Stimulated activated CD4-positive, alpha-beta T cell treated with anti-CD3 and anti-CD28 coated beads, Interleukin-12 subunit alpha, Interleukin-12 subunit beta, amount 100 ng/mL, for 4 hours (primary cell): Measurements from ENCODE around the gene SEMA4D.

Source experiments
- DNase-seq: peaks from one replicate; pipeline ENCODE4 v3.0.0-alpha.2; 2020

Gene SEMA4D

DNA sequence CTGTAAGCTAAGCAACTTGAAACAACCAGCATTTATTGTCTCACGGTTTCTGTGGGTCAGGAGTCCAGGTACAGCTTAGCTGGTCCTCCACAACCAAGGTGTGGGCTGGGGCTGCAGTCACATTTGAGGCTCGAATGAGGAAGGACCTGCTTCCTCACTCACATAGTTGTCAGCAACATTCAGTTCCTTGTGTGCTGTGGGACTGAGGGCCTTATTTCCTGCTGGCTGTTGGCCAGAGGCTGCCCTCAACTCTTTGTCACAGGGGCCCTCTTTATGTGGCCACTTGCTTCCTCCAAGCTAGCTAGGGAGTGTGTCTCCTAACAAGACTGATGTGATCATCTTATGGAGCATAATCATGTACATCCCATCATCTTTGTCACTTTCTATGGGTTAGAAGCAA is 29.2 kb upstream of the SEMA4D start:
- no peak for DNase-seq

DNA sequence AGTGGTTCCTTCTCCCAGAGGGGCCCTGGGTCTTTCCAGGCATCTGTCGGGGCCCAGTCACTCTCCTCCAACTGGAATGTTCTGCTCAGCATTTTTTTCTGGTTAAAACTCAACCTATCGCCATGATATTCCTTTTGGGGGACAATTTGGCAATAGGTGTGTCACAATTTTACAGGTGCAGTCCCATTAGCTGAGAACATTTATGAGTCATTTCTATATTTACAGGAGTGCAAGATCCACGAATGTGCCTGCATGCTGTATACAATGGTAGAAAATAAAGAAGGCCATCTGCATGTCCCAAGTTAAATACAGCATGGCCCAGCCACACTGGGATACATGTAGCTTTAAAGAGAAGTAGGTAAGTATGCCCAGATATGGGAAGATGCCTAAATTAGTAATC is 28.8 kb upstream of the SEMA4D start:
- DNase-seq, result no peak

DNA sequence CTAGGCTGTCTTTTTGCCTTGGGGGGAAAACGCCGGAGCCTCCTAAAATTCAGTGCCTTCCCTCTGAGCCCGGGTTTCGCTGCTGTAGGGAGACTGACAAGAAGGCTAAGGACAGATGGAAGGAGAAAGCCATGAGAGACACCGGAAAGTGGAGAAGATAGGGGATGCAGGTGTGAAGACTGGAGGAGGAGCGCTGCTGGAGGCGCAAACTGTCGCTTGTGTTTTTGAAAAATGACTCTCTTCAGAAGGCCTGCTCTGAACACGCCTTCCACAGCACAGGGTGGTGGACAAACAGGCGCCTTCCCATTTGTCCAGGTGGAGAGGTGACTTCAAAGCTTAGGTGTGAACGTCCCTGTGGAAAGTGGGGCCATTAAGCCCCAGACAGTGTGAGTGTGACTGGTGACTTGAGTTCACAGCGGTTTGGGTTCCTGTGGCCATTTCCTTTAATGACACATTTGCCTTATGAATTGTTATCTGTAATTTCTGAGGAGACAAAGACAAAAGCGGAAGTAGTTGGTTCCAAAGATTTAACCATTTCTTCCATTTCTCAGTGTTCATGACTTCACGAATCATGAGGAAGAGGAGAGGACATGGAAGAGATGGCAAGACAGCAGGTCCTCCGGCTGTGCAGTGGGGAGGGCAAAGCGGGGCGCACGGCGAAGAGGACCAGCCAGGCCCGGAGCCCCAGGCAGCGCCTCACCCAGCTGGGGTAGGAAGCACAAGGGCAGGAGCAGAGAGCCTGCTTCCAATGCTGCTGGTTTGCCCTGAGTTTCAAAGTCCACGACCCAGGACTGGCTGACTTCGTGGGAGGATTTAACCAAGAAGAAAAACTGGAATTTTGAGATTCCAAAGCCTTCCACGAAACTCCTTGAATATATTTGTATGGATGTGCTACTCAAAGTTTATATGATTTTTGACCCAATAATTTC is 27.8 kb upstream of the SEMA4D start:
- no peak for DNase-seq

DNA sequence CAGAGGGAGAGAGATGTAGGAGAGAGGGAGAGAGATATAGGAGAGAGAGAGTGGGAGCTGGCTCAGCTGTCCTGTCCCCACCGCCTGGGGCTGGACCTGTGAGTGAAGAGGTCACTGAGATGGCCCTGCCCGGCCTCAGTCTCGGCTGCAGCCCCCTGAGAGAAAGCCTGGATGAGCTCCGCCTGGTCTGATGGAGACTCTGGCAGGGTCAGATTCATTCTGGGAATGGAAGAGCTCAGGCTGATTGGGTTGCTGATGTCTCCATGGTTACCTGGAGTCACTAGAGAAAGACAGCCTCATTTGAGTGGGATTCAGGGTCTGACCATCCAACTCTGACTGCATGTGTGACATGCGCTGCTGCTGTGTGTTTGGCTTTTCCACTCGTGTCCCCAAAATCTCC is 27.1 kb upstream of the SEMA4D start:
- no peak for DNase-seq

DNA sequence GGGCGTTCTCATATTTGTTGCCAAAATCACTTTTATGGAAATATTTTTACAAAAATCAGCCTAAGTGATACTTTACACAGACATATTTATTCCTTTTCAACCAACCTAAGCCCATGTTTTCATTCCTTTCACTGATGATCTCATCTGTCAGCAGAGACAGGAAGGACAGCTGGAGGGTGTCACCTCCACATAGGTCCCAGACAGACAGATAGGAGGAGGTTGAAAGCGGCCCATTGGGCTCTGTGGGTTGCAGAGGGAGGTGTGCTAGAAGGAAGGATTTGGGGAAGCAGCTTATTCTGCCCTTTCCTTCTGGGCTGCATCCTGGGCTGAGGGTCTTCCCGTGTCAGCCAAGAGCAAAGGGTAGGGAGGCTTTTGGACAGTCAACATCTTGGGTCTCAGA is 26.0 kb upstream of the SEMA4D start:
- DNase-seq, result peak; percentile 24

DNA sequence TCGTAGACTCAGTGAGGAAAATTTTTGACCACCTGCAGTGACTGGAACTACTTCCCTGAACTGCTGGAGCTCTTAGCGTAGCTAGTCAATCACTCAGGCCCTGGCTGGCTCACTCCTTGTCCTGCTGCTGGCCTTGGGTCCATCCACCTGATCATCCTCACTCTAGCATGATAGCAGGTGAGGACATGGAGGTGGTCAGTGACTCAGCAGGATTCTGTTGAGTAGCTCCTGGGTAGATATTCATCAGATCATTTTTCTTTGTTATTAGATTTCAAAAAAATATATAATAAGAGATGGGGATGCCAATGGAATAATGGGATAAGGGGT is 25.0 kb upstream of the SEMA4D start:
- DNase-seq, result no peak

GRCh38 chr9:89522261-89522958 is 24.5 kb upstream of the SEMA4D start:
- peak; percentile 52 for DNase-seq

DNA sequence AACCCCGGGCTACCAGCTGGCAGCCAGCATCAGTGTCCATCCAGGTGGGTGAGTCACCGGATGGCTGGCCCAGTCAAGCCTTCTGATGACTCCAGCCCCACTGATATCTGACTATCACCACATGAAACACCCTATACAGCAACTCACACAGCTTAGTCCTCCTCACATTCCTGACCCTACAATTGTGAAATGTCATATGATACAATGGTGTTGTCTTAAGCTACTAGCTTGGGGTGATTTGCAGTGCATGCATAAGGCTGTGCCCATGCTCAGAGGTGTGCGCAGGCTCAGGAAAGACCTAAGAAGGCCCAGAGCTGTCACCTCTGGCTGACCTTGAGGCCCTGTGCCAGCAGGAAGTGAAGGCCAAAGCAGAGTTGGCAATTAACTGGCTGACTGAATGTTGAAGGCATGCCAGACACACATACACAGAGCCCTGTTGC is 21.5 kb upstream of the SEMA4D start:
- DNase-seq, result no peak

GRCh38 chr9:89518466-89519365 is 20.8 kb upstream of the SEMA4D start:
- DNase-seq, result no peak

- no peak for DNase-seq
Measured at GRCh38 chr9:89515416-89515815, 17.5 kb upstream of the SEMA4D start.

DNA sequence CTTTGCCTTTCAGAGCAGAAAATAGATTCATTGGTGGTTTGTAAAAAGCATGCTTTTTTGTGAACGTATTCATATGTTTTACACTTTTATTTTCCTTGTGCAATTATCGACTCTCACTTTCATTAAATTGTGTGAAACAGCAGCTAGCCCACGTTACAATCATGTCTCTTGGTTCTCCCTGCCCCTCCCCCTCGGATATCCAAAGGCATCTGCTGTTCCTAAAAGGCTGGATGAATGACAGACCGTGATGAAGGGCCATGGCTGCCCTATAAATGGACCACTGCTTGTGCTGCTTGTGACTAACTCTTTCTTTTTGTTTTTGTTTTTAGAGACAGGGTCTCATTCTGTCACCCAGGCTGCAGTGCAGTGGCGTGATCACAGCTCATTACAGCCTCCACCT is 17.0 kb upstream of the SEMA4D start:
- no peak for DNase-seq

GRCh38 chr9:89514337-89514736 is 16.4 kb upstream of the SEMA4D start:
- no peak for DNase-seq

GRCh38 chr9:89513837-89514236 is 15.9 kb upstream of the SEMA4D start:
- DNase-seq, result no peak

- DNase-seq, result no peak
Measured at GRCh38 chr9:89512382-89512781, 14.5 kb upstream of the SEMA4D start.

- DNase-seq, result no peak
Measured at GRCh38 chr9:89508951-89509615, 11.2 kb upstream of the SEMA4D start.

- DNase-seq, result no peak
Measured at GRCh38 chr9:89505911-89506310, 8.0 kb upstream of the SEMA4D start.

DNA sequence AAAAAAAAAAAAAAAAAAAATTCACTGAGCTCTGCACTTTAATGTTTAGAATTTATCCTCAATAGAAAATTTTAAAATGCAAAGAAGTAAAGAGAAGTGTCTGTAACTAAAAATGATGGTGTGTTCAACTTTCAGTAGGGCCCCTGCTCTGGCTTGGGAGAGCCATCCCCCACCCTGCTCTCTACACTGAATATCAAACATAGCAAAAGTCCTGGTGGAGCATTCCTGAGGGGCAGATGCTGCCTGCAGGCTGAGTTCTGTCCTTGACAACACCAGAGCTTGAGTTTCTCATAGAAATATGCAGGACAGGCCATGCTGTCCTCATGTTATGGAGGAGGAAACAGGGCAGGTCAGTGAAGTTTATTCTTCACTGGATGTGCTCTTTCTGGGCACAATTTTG is 7.1 kb upstream of the SEMA4D start:
- DNase-seq, result no peak

GRCh38 chr9:89502671-89503070 is 4.8 kb upstream of the SEMA4D start:
- no peak for DNase-seq

GRCh38 chr9:89502038-89502601 is 4.2 kb upstream of the SEMA4D start:
- DNase-seq, result no peak

GRCh38 chr9:89501311-89501898 is 3.5 kb upstream of the SEMA4D start:
- DNase-seq, result no peak

DNA sequence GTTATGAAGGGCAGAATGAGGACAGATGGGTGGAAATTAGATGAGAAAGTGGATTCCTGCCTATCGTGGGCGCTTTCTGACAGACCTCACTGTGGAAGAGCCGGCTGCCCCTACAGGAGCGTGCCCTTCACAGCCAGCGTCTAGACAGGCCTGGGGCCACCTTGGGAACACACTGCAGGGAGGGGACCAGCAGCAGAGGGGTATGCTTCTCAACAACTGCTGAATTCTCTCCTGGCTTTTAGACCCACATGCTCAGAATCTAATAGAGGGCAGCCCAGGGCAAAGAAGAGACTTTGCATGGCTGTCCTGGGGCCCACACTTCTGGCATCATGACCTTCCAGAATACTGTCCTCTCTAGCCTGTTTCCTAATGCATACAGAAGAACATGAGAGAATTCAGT is 2.1 kb upstream of the SEMA4D start:
- no peak for DNase-seq

GRCh38 chr9:89498852-89499480 is 1.1 kb upstream of the SEMA4D start:
- no peak for DNase-seq
